Testis (tissue), 2 donors: ENCODE results near the gene PI16.

Experiments used
- POLR2A ChIP-seq: fragments of 450-650 bp; IDR thresholded peaks from one replicate; pipeline ENCODE4 v1.6.1; 2017; ENCODE audit warnings: antibody characterized with exemption, mild to moderate bottlenecking, moderate library complexity
- TF ChIP-seq, protein P1 (sequence below), 3 experiments: fragments of 450-650 bp in 2 of 3; fragments of 200-600 bp in 1 of 3; sonication (generic) in 1 of 3; IDR thresholded peaks; one replicate each; pipeline ENCODE4 v1.5.1; 2016 to 2019; ENCODE audit warnings: antibody characterized with exemption in 3 of 3, mild to moderate bottlenecking in 2 of 3, moderate library complexity in 1 of 3

DNA sequence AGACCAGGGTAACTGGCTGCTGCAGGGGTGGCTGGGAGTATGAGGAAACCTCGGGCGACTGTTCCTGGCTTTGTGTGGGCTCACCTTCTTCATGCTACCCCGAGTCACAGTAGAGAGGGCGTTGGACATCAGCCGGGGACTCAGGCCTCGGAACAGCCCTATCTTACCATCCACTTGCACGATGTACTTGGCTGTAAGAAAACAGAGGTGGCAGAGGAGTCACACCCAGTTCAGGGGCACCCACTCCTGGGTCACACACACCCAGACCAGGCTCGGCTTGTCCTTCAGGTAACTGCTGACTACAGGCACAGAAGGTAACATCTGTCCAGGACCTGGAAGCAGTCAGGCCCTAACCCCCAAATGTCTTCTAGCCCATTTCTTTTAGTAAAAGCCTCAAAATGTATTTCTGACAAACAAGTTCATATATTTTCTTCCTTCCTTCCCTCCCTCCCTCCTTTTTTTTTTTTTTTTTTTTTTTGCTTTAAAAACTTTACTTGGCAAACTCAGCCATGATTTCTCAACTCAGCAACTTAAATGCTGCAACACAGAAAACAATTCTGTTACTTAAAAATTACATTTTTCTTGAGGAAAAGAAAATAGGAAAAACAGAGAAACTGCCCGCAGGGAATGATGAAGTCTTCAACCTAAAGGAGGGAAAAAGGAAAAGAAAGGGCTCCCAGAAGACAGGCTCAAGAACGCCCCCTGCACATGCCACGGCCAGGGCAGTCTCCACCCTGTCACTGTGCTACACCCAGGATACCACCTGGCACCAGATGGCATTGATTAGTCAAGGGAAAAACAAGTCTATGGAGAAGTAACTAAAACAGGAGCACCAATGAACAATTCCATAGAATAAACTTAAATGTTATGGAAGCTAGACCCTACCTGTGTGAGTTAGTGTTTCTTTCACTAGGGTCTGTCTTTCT is 24.1 kb downstream of the PI16 start:
- TF ChIP-seq POLR2A, result no peak
- TF ChIP-seq, protein P1, sequence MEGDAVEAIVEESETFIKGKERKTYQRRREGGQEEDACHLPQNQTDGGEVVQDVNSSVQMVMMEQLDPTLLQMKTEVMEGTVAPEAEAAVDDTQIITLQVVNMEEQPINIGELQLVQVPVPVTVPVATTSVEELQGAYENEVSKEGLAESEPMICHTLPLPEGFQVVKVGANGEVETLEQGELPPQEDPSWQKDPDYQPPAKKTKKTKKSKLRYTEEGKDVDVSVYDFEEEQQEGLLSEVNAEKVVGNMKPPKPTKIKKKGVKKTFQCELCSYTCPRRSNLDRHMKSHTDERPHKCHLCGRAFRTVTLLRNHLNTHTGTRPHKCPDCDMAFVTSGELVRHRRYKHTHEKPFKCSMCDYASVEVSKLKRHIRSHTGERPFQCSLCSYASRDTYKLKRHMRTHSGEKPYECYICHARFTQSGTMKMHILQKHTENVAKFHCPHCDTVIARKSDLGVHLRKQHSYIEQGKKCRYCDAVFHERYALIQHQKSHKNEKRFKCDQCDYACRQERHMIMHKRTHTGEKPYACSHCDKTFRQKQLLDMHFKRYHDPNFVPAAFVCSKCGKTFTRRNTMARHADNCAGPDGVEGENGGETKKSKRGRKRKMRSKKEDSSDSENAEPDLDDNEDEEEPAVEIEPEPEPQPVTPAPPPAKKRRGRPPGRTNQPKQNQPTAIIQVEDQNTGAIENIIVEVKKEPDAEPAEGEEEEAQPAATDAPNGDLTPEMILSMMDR (IDR thresholded peaks at IDR 0.05), result no peak
